ENCODE data around the gene IL13RA2.

The IL13RA2 gene

GRCh38 chrX:114964374-114964773 is 53.0 kb downstream of the IL13RA2 start:
- H3K4me1 Mint-ChIP-seq (ENCODE audit: low read depth in 2 of 2) = no peaks in the 10 kb centered on the region
- DNase-seq (no peak), ATAC-seq (replicated peaks) (no peak)
- H3K4me3 Mint-ChIP-seq = no peak overlapping the region
- no peaks in the 10 kb centered on the region for H3K36me3 Mint-ChIP-seq (ENCODE audit: insufficient read depth)
- no peaks in the 10 kb centered on the region for H3K27me3 Mint-ChIP-seq
- no peak overlapping the region for H3K27ac Mint-ChIP-seq
- no peaks in the 10 kb centered on the region for H3K9me3 Mint-ChIP-seq

DNA sequence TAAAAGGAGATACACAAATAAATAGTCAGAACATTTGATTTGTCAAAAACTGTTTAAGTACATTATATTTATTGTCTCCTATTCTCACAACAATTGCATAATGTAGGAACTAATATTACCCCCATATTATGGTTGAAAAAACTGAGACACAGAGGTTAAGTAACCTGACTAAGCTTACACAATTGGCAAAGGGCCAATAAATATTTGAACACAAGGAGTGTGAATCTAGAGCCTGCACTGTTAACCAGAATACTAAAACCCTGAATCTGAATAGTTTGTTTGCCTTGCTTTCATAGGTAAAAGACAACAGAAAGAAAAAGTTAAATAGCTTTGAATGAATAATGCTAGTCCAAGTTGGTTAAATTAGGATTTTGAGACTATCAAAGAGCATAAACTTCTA is 55.2 kb downstream of the IL13RA2 start:
- H3K9me3 Mint-ChIP-seq = peaks cover 0 to 2% of the 10 kb centered on the region in 2 donors
- DNase-seq (no peak), ATAC-seq (replicated peaks) (no peak)
- no peaks in the 10 kb centered on the region for H3K27me3 Mint-ChIP-seq
- H3K4me3 Mint-ChIP-seq = no peak overlapping the region
- H3K4me1 Mint-ChIP-seq (ENCODE audit: low read depth in 2 of 2) = no peaks in the 10 kb centered on the region
- no peak overlapping the region for H3K27ac Mint-ChIP-seq
- no peaks in the 10 kb centered on the region for H3K36me3 Mint-ChIP-seq (ENCODE audit: insufficient read depth)

DNA sequence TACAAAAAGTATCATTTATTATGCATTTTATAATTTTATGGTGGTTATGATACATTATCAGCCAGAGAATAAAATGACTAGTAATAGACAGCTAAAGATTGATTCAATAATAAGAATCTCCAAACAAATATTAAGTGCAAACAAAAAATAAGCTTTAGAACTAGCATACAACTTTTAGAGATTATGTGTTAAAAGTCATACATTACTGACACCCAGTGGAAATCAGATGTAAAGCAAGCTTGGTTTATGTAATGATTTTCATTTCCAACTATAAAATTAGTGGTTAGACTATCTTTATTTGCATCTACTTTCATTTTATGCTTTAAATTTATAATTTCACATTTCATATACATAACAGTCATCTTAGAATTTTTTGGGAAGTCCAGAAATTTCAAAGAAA is 57.7 kb downstream of the IL13RA2 start:
- ATAC-seq (replicated peaks) (no peak), DNase-seq (no peak)
- H3K4me1 Mint-ChIP-seq (ENCODE audit: low read depth in 2 of 2) = no peaks in the 10 kb centered on the region
- H3K27me3 Mint-ChIP-seq = no peaks in the 10 kb centered on the region
- H3K9me3 Mint-ChIP-seq = peaks cover 0 to 2% of the 10 kb centered on the region in 2 donors
- H3K36me3 Mint-ChIP-seq (ENCODE audit: insufficient read depth) = no peaks in the 10 kb centered on the region
- H3K4me3 Mint-ChIP-seq = no peak overlapping the region
- H3K27ac Mint-ChIP-seq = no peak overlapping the region
